SKM-1 (cell line): ENCODE measurements around the gene FLII.

ENCODE experiments used
- DNase-seq: peaks from one replicate; lab custom pipeline; 2025; ENCODE audit not compliant: unreplicated experiment; lab: John Stamatoyannopoulos, UW

FLII gene

GRCh38 chr17:18245038-18245776 lies 13.3 kb downstream of the FLII start:
- DNase-seq = no peak

- DNase-seq = no peak
These were observed 17.2 kb downstream of the FLII start for GRCh38 chr17:18241229-18241871.

- DNase-seq = no peak
These were observed 18.1 kb downstream of the FLII start for GRCh38 chr17:18240449-18240848.

- no peak for DNase-seq
These were observed 20.2 kb downstream of the FLII start for GRCh38 chr17:18238299-18238698.

- no peak for DNase-seq
These were observed 21.1 kb downstream of the FLII start for GRCh38 chr17:18237461-18237860.

- DNase-seq = no peak
These were observed 22.0 kb downstream of the FLII start for GRCh38 chr17:18236494-18236893.

GRCh38 chr17:18235743-18236256 lies 22.7 kb downstream of the FLII start:
- no peak for DNase-seq

GRCh38 chr17:18234853-18235380 lies 23.6 kb downstream of the FLII start:
- no peak for DNase-seq

GRCh38 chr17:18233803-18234518 lies 24.6 kb downstream of the FLII start:
- no peak for DNase-seq

GRCh38 chr17:18231164-18231563 lies 27.4 kb downstream of the FLII start:
- no peak for DNase-seq

- DNase-seq = no peak
These were observed 28.0 kb downstream of the FLII start for GRCh38 chr17:18230288-18231141.

- DNase-seq = no peak
These were observed 28.8 kb downstream of the FLII start for GRCh38 chr17:18229771-18230170.

GRCh38 chr17:18229254-18229653 lies 29.3 kb downstream of the FLII start:
- DNase-seq = no peak

- no peak for DNase-seq
These were observed 30.3 kb downstream of the FLII start for GRCh38 chr17:18228176-18228682.

GRCh38 chr17:18227635-18228034 lies 30.9 kb downstream of the FLII start:
- no peak for DNase-seq

- DNase-seq = no peak
These were observed 32.1 kb downstream of the FLII start for GRCh38 chr17:18226284-18226945.

GRCh38 chr17:18225642-18226283 lies 32.8 kb downstream of the FLII start:
- no peak for DNase-seq

GRCh38 chr17:18225121-18225641 lies 33.4 kb downstream of the FLII start, which contains the start of gene LLGL1:
TSS of gene LLGL1 (plus strand) at chr17:18225635. CDS start at chr17:18225683, 48 bp downstream.
- peak; percentile 78 for DNase-seq
